Measurements from ENCODE around the gene INSC. TPM values are rescaled to one million over a fixed set of nuclear protein-coding genes. Genes with fewer than 3 reads are reported as not detected.

INSC gene
- total and polyA plus RNA-seq, 2 of the 8 experiments (the other 6 are each of a cell fraction or from before 2014, with no cell fraction given) = 0.58 to 0.59 TPM

- peak within 1 kb of the TSS; percentile 71 for H2AFZ ChIP-seq (ENCODE audit: low read length)
- H3K4ac ChIP-seq (replicated peaks; ENCODE audit: insufficient read length, low read depth, low read length) = no peak within 1 kb of the TSS
- peaks cover 4 to 24% (median 20%) of the 10 kb centered on the region in 4 experiments for H3K27me3 ChIP-seq (replicated peaks in 1 of 4; ENCODE audit: control insufficient read depth in 3 of 4, extremely low read depth in 1 of 4, insufficient read depth in 3 of 4, low read length in 3 of 4)
- TF ChIP-seq CBX8 (IDR thresholded peaks at IDR 0.05; ENCODE audit: borderline replicate concordance, low read depth, low read length) (no peak), SUZ12 (IDR thresholded peaks at IDR 0.05; ENCODE audit: low read length) (peak; percentile 37; the same call in 1 of the 2 replicates), SIX5 (IDR thresholded peaks at IDR 0.05; ENCODE audit: low read depth, low read length) (no peak), RFX5 (IDR thresholded peaks at IDR 0.05; ENCODE audit: borderline replicate concordance, low read depth, low read length) (no peak), POLR2A (IDR thresholded peaks at IDR 0.05; ENCODE audit: control extremely low read depth in 1 of 2, low read depth in 2 of 2, low read length in 2 of 2) (peak in 1 of 2 experiments; percentile 48; a peak in 1 of 3 replicates), ATF3 (IDR thresholded peaks at IDR 0.05; ENCODE audit: insufficient read depth, low read depth, low read length) (0 out of 2 replicates have a peak, but pooled peaks have one; percentile 18), CEBPB (IDR thresholded peaks at IDR 0.05; ENCODE audit: low read depth, low read length) (peak; percentile 94), TAF1 (IDR thresholded peaks at IDR 0.05; ENCODE audit: low read depth, low read length) (peak; percentile 43; the same call in 1 of the 2 replicates)
Measured at GRCh38 chr11:15073361-15074205, 41.1 kb upstream of the INSC start, which contains the start of gene CALCB. Gene CALCB, plus strand, starts transcription at chr11:15073593. Its CDS starts 1,126 bp downstream, at chr11:15074719.

More at GRCh38 chr11:15073361-15074205, 41.1 kb upstream of the INSC start, which contains the start of gene CALCB:
- H4K8ac ChIP-seq (ENCODE audit: extremely low read depth, insufficient read depth, low read length) = peak within 1 kb of the TSS; percentile 77
- WGBS, 2 experiments (ENCODE audit: extremely low coverage in 1 of 2, insufficient coverage in 1 of 2, insufficient read length in 1 of 2, insufficient replicate concordance in 2 of 2, low coverage in 1 of 2, low lambda C conversion rate in 2 of 2, missing lambda C conversion rate in 1 of 2) = 45% methylated on average over 49 of the region's 60 CpGs; no CpG with 5 or more reads in 1 of the 2 experiments
- no peak within 1 kb of the TSS for H3K27ac ChIP-seq (ENCODE audit: low read depth, low read length)
- H3K56ac ChIP-seq (replicated peaks; ENCODE audit: insufficient read length, low read depth, low read length) = no peak within 1 kb of the TSS
- H3K79me1 ChIP-seq (ENCODE audit: low read depth, low read length) = no peaks in the 10 kb centered on the region
- peak within 1 kb of the TSS; percentile 93; the same call in 1 of the 2 replicates for H2BK12ac ChIP-seq (ENCODE audit: low read depth, low read length)
- H3K4me3 ChIP-seq (ENCODE audit: extremely low read depth in 1 of 4, insufficient read depth in 2 of 4, low read depth in 3 of 4, low read length in 4 of 4) = peak within 1 kb of the TSS; percentile 40 to 68 (median 56)
- DNase-seq (ENCODE audit: low read depth in 1 of 2, low spot score in 2 of 2) (peak in 1 of 2 experiments; percentile 65), FAIRE-seq (no peak)
- CTCF ChIA-PET (ENCODE audit: partially characterized antibody) = interaction anchor here (0.7 to 7.1 kb wide), 27 partner anchors 8 to 169 kb away, joined by 3 to 101 read pairs (median 6); partner anchors contain the start of gene CALCA
- peak within 1 kb of the TSS in 2 of 4 experiments; percentile 16 to 19; a peak in 2 of 7 replicates for H3K9ac ChIP-seq (replicated peaks in 1 of 4; ENCODE audit: extremely low read depth in 1 of 4, low read depth in 3 of 4, low read length in 3 of 4)
- H2BK15ac ChIP-seq (ENCODE audit: low read length) = peak within 1 kb of the TSS; percentile 88; the same call in 1 of the 2 replicates
- H4K5ac ChIP-seq (ENCODE audit: insufficient read length, low read depth, low read length) = no peak within 1 kb of the TSS
- H4K20me1 ChIP-seq (replicated peaks in 1 of 2; ENCODE audit: control insufficient read depth in 1 of 2, insufficient read depth in 2 of 2, low read length in 2 of 2) = no peaks in the 10 kb centered on the region
- H2AK5ac ChIP-seq (ENCODE audit: low read depth, low read length) = no peak within 1 kb of the TSS
- no peak within 1 kb of the TSS for H2BK120ac ChIP-seq (replicated peaks; ENCODE audit: low read depth, low read length)
- peaks cover 11% of the 10 kb centered on the region; the same call in 1 of the 2 replicates for H3K23me2 ChIP-seq (ENCODE audit: low read depth, low read length)
- H3K9me3 ChIP-seq (ENCODE audit: insufficient read depth in 2 of 2, low read depth in 1 of 2, low read length in 1 of 2) = peaks cover 6 to 7% of the 10 kb centered on the region in 2 experiments; a peak in 2 of 4 replicates
- no peaks in the 10 kb centered on the region for H3K79me2 ChIP-seq (ENCODE audit: control insufficient read depth in 1 of 2, insufficient read depth in 2 of 2, low read length in 2 of 2)
- POLR2A ChIA-PET (ENCODE audit: partially characterized antibody) = interaction anchor here (0.7 to 1.7 kb wide), 2 partner anchors 28 to 67 kb away, joined by 3 read pairs; no protein-coding TSS in a partner anchor
- H3K4me1 ChIP-seq (replicated peaks in 1 of 4; ENCODE audit: control insufficient read depth in 3 of 4, insufficient read depth in 4 of 4, low read length in 3 of 4) = peaks cover 0 to 4% (median under 1%) of the 10 kb centered on the region in 4 experiments; a peak in 2 of 7 replicates
- 0 out of 2 replicates have a peak within 1 kb of the TSS, but pooled peaks have one; percentile 6 for H2BK20ac ChIP-seq (ENCODE audit: low read length)
- peak within 1 kb of the TSS; percentile 66; the same call in 1 of the 2 replicates for H2BK5ac ChIP-seq (ENCODE audit: low read depth, low read length)
- H3K36me3 ChIP-seq (ENCODE audit: control insufficient read depth in 2 of 4, insufficient read depth in 4 of 4, low read length in 3 of 4) = no peaks in the 10 kb centered on the region
- no peak within 1 kb of the TSS for H3K23ac ChIP-seq (ENCODE audit: insufficient read length)
- peak within 1 kb of the TSS; percentile 78 for H3K18ac ChIP-seq (ENCODE audit: extremely low read depth, low read length)
- H4K91ac ChIP-seq (replicated peaks; ENCODE audit: insufficient read length, low read length) = no peak within 1 kb of the TSS
- no peak within 1 kb of the TSS for H3K14ac ChIP-seq (ENCODE audit: insufficient read length)
- H3K4me2 ChIP-seq (ENCODE audit: insufficient read depth in 1 of 2, low read depth in 2 of 2, low read length in 2 of 2) = peak within 1 kb of the TSS; percentile 77 to 78
